AG04450 (cell line): ENCODE results near the gene ANKRD22. TPM values are rescaled to one million over a fixed set of nuclear protein-coding genes. Genes with fewer than 3 reads are reported as not detected.

ENCODE experiments used
- CTCF ChIA-PET: fragments of 300-600, 350-600 bp; formaldehyde crosslinking; extraction: SDS; loops from one replicate; lab custom pipeline; 2022; ENCODE audit warnings: antibody characterized with exemption, inconsistent platforms; lab: Charles Lee
- POLR2A ChIA-PET: fragments of 350-600 bp; formaldehyde crosslinking; extraction: SDS; loops from one replicate; lab custom pipeline; 2021; ENCODE audit warnings: antibody characterized with exemption, inconsistent platforms; lab: Yijun Ruan, JAX
- DNase-seq: peaks from one replicate; pipeline ENCODE4 v3.0.0-alpha.2; 2011; ENCODE audit warnings: low read depth, low spot score
- H3K27ac ChIP-seq: one replicate; pipeline ENCODE4 v1.5.1; 2012; ENCODE audit warnings: low read depth, low read length, control low read depth
- H3K27me3 ChIP-seq: one replicate; pipeline ENCODE4 v1.6.0; 2012; ENCODE audit warnings: low read length; ENCODE audit not compliant: control insufficient read depth, insufficient read depth
- H3K4me3 ChIP-seq: 2 replicates; pipeline ENCODE4 v1.5.1; 2011; ENCODE audit warnings: mild to moderate bottlenecking, low read depth, low read length, control low read depth
- H3K9me3 ChIP-seq: 2 replicates; pipeline ENCODE4 v1.5.1; 2012; ENCODE audit warnings: low read length; ENCODE audit not compliant: control insufficient read depth, insufficient read depth
- CTCF ChIP-seq: IDR thresholded peaks from 2 replicates; pipeline ENCODE4 v1.5.1; 2011; ENCODE audit warnings: low read depth, low read length, control low read depth, inconsistent platforms
- polyA plus RNA-seq: library from polyadenylated mRNA; depleted of rRNA; stranded (reverse); fragments of >200 nt; gene quantifications from 2 replicates; pipeline ENCODE4 v1.2.3, GENCODE V29; 2011

ANKRD22 gene
- polyA plus RNA-seq, 1 experiment = not detected

- Histone ChIP-seq H3K27ac (no peak overlapping the region), H3K27me3 (no peaks in the 10 kb centered on the region), H3K4me3 (no peak overlapping the region), H3K9me3 (no peaks in the 10 kb centered on the region)
- CTCF ChIA-PET = interaction anchor here (2.2 to 2.5 kb wide), 2 partner anchors 36 to 61 kb away, joined by 8 to 9 read pairs; no protein-coding TSS in a partner anchor
- POLR2A ChIA-PET = interaction anchor here (1.1 kb wide), 1 partner anchor 22 kb away, joined by 3 read pairs; no protein-coding TSS in a partner anchor
- TF ChIP-seq CTCF = no peak
- DNase-seq = no peak
These were observed 44.8 kb upstream of the ANKRD22 start for GRCh38 chr10:88896372-88896993.

- ChIA-PET CTCF (interaction anchor here (1.2 to 2.5 kb wide), 3 partner anchors 14 to 59 kb away, joined by 4 to 9 read pairs (median 8); no protein-coding TSS in a partner anchor), POLR2A (interaction anchor here (1.1 kb wide), 1 partner anchor 23 kb away, joined by 3 read pairs; no protein-coding TSS in a partner anchor)
- no peak for DNase-seq
- no peak overlapping the region for H3K27ac ChIP-seq
- no peaks in the 10 kb centered on the region for H3K27me3 ChIP-seq
- H3K9me3 ChIP-seq = no peaks in the 10 kb centered on the region
- TF ChIP-seq CTCF = no peak
- no peak overlapping the region for H3K4me3 ChIP-seq
These were observed 43.6 kb upstream of the ANKRD22 start for GRCh38 chr10:88895250-88895649.

DNA sequence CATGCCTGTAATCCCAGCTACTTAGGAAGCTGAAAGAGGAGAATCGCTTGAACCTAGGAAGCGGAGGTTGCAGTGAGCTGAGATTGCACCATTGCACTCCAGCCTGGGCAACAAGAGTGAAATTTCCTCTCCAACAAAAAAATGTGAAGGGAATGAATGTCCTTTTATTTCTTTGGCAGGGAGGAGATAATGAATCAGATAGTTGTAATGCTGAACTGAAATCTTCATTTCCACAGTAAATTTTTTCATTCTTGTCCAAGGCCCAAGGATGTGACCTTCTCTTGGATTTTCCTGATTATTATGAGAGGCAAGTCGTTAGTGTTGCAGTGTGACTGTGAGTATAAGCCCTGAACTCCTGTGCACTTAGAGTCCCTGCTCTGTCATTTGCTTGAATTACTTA, 42.0 kb upstream of the ANKRD22 start:
- H3K9me3 ChIP-seq = no peaks in the 10 kb centered on the region
- H3K27me3 ChIP-seq = no peaks in the 10 kb centered on the region
- TF ChIP-seq CTCF = no peak
- POLR2A ChIA-PET = no interaction called here
- no peak overlapping the region for H3K27ac ChIP-seq
- no peak overlapping the region for H3K4me3 ChIP-seq
- CTCF ChIA-PET = no interaction called here
- no peak for DNase-seq

DNA sequence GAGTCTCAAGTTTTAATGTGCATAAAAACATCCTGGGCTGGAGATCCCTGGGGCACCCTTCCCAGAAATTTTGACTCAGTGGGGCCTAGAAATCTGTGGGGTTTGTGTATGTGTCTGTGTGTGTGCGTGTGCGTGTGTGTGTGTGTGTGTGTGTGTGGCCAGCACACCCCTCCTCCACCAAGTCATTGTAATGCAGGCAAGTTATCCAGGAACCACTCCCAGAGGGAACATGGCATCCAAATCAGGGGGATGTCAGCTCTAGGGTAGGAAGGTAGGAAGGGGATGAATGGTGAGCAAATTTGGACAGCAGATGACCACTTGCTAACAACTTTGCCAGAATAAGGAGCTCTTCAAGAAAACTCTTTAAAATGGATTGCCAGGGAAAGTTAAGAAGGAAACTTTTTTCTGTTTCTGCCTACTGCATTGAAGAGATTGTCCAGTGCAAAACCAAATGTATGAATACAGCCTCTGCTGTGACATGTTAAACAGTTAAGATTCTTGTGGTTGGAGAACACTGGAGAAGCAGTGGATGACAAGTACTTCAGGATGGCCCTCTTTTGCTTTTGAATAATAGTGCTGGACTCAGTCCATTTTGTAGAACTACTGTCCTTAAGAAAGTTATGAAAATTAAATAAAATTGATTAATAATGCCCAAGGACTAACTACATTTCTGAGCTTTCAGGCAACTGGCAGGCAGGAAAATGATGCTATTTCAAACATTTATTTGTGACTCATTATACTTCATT, 40.8 kb upstream of the ANKRD22 start:
- CTCF ChIA-PET = interaction anchor here (1.1 to 1.6 kb wide), 6 partner anchors 42 to 327 kb away, joined by 3 to 5 read pairs (median 4); no protein-coding TSS in a partner anchor
- H3K27me3 ChIP-seq = no peaks in the 10 kb centered on the region
- H3K4me3 ChIP-seq = no peak overlapping the region
- TF ChIP-seq CTCF = no peak
- POLR2A ChIA-PET = interaction anchor here (0.6 kb wide), 1 partner anchor 460 kb away, joined by 7 read pairs; no protein-coding TSS in a partner anchor
- H3K27ac ChIP-seq = peak overlapping the region; percentile 25
- no peaks in the 10 kb centered on the region for H3K9me3 ChIP-seq
- DNase-seq = no peak
